Measurements from ENCODE around the gene TMEM221. TPM values are rescaled to one million over a fixed set of nuclear protein-coding genes. Genes with fewer than 3 reads are reported as not detected.

Gene TMEM221
- total RNA-seq, 4 donors from 2014 or later = 0.39 to 1.2 (median 0.68) TPM; not detected in 1

DNA sequence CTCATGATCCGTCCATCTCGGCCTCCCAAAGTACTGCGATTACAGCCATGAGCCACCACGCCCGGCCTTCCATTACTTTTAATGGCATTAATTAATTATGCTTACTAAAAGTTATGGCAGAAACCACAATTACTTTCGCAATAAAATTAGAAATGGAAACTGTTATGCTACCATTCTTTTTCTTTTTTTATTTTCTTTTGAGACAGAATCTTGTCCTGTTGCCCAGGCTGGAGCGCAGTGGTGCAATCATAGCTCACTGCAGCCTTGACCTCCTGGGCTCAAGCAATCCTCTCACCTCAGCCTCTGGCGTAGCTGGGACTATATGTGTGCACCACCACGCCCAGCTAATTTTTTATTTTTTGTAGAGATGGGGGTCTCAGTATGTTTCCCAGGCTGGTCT lies 38.5 kb downstream of the TMEM221 start:
- 84% methylated on average over 9 of the region's 9 CpGs for WGBS
- Histone ChIP-seq H3K27me3 (peaks cover 7% of the 10 kb centered on the region), H3K36me3 (no peaks in the 10 kb centered on the region), H3K9me3 (no peaks in the 10 kb centered on the region), H3K4me3 (no peak overlapping the region), H3K4me1 (peaks cover 15% of the 10 kb centered on the region), H3K27ac (no peak overlapping the region)
- DNase-seq (ENCODE audit: low spot score in 2 of 2) = no peak
- TF ChIP-seq CTCF (IDR thresholded peaks at IDR 0.05) (no peak), POLR2A (IDR thresholded peaks at IDR 0.05) (no peak), EP300 (IDR thresholded peaks at IDR 0.05) (no peak), POLR2AphosphoS5 (IDR thresholded peaks at IDR 0.05) (no peak)

DNA sequence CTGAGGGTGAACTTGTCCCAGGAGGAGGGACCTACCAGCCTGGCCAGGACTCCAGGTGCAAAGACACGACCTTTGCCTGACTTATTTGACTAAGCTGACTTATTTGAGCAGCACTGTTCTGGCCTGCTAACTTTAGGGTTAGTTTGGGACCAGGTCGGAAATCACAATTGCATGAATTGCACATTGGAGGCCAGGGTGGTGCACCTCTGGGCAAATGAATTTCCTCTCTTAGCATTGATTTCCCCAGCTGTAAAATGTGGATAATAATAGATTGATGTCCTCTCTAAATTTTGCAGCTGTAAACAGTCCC lies 41.6 kb downstream of the TMEM221 start:
- WGBS = 68% methylated on average over 2 of the region's 2 CpGs
- Histone ChIP-seq H3K4me3 (peak overlapping the region; percentile 42), H3K27me3 (no peaks in the 10 kb centered on the region), H3K9me3 (no peaks in the 10 kb centered on the region), H3K4me1 (peaks cover 19% of the 10 kb centered on the region), H3K36me3 (no peaks in the 10 kb centered on the region), H3K27ac (no peak overlapping the region)
- TF ChIP-seq POLR2AphosphoS5 (IDR thresholded peaks at IDR 0.05) = no peak
- no peak for TF ChIP-seq EP300 (IDR thresholded peaks at IDR 0.05)
- TF ChIP-seq POLR2A (IDR thresholded peaks at IDR 0.05) = no peak
- no peak for TF ChIP-seq CTCF (IDR thresholded peaks at IDR 0.05)
- DNase-seq (ENCODE audit: low spot score in 2 of 2) = no peak

GRCh38 chr19:17406046-17406886 lies 42.2 kb downstream of the TMEM221 start:
- Histone ChIP-seq H3K27me3 (no peaks in the 10 kb centered on the region), H3K4me1 (peaks cover 19% of the 10 kb centered on the region), H3K9me3 (no peaks in the 10 kb centered on the region), H3K27ac (peak overlapping the region; percentile 67), H3K36me3 (no peaks in the 10 kb centered on the region), H3K4me3 (peak overlapping the region; percentile 42)
- no peak for TF ChIP-seq CTCF (IDR thresholded peaks at IDR 0.05)
- no peak for TF ChIP-seq POLR2A (IDR thresholded peaks at IDR 0.05)
- no peak for TF ChIP-seq EP300 (IDR thresholded peaks at IDR 0.05)
- TF ChIP-seq POLR2AphosphoS5 (IDR thresholded peaks at IDR 0.05) = no peak
- 66% methylated on average over 9 of the region's 10 CpGs for WGBS
- no peak for DNase-seq (ENCODE audit: low spot score in 2 of 2)

GRCh38 chr19:17405250-17406045 lies 43.0 kb downstream of the TMEM221 start, which contains the start of gene BST2:
Gene BST2, minus strand, starts transcription at chr19:17405630. Its CDS starts 55 bp downstream, at chr19:17405575.
- H3K4me3 ChIP-seq = peak within 1 kb of the TSS; percentile 42
- peaks cover 19% of the 10 kb centered on the region for H3K4me1 ChIP-seq
- H3K27me3 ChIP-seq = no peaks in the 10 kb centered on the region
- H3K27ac ChIP-seq = peak within 1 kb of the TSS; percentile 67
- whole genome bisulfite sequencing = 53% methylated on average over 10 of the region's 18 CpGs
- H3K36me3 ChIP-seq = no peaks in the 10 kb centered on the region
- TF ChIP-seq POLR2A (IDR thresholded peaks at IDR 0.05) (no peak), EP300 (IDR thresholded peaks at IDR 0.05) (no peak), POLR2AphosphoS5 (IDR thresholded peaks at IDR 0.05) (no peak), CTCF (IDR thresholded peaks at IDR 0.05) (no peak)
- no peaks in the 10 kb centered on the region for H3K9me3 ChIP-seq
- DNase-seq (ENCODE audit: low spot score in 2 of 2) = no peak

Measured in suprapubic skin (tissue), 4 donors.